Uterus (tissue), 2 donors: ENCODE results near the gene SH3PXD2A.

Experiments used
- CTCF ChIP-seq, 4 experiments: fragments of 200-600 bp in 2 of 4; fragments of 450-650 bp in 2 of 4; sonication (generic) in 2 of 4; IDR thresholded peaks; one replicate each; pipeline ENCODE4 v1.5.1; 2016 to 2019; ENCODE audit warnings: antibody characterized with exemption in 4 of 4, mild to moderate bottlenecking in 2 of 4, moderate library complexity in 1 of 4
- POLR2A ChIP-seq, 2 donors: fragments of 450-650 bp; IDR thresholded peaks; one replicate each; pipeline ENCODE4 v1.6.1; 2016; ENCODE audit warnings: antibody characterized with exemption in 2 of 2, mild to moderate bottlenecking in 1 of 2, moderate library complexity in 1 of 2

GRCh38 chr10:103696094-103696410 lies 159.3 kb downstream of the SH3PXD2A start:
- TF ChIP-seq CTCF (IDR thresholded peaks at IDR 0.05): no peak
- no peak for TF ChIP-seq POLR2A (IDR thresholded peaks at IDR 0.05)
